ENCODE measurements around the gene DCUN1D5. TPM values are rescaled to one million over a fixed set of nuclear protein-coding genes. Genes with fewer than 3 reads are reported as not detected.

Gene DCUN1D5
- total RNA-seq, 3 donors from 2014 or later = 9.4 to 18.9 (median 14.5) TPM

- intact Hi-C loops (cut with DNase I, micrococcal nuclease) = no loop called here
- H3K9me3 ChIP-seq = no peaks in the 10 kb centered on the region
- TF ChIP-seq CTCF (IDR thresholded peaks at IDR 0.05) = no peak
- no peaks in the 10 kb centered on the region for H3K4me1 ChIP-seq (ENCODE audit: low read depth)
- no peak for ATAC-seq
- no peak overlapping the region for H3K4me3 ChIP-seq
- no peaks in the 10 kb centered on the region for H3K36me3 ChIP-seq (ENCODE audit: low read depth)
- no peak for DNase-seq
Measured at GRCh38 chr11:103053997-103054396, 38.0 kb downstream of the DCUN1D5 start.

- H3K36me3 ChIP-seq (ENCODE audit: low read depth) = no peaks in the 10 kb centered on the region
- no peak overlapping the region for H3K4me3 ChIP-seq
- no peaks in the 10 kb centered on the region for H3K9me3 ChIP-seq
- ATAC-seq = no peak
- no peak for DNase-seq
- no peaks in the 10 kb centered on the region for H3K4me1 ChIP-seq (ENCODE audit: low read depth)
- no peak for TF ChIP-seq CTCF (IDR thresholded peaks at IDR 0.05)
- intact Hi-C loops (cut with DNase I, micrococcal nuclease) = no loop called here
Measured at GRCh38 chr11:103051981-103052380, 40.0 kb downstream of the DCUN1D5 start.

GRCh38 chr11:103051151-103051801 lies 40.7 kb downstream of the DCUN1D5 start:
- intact Hi-C loops (cut with DNase I, micrococcal nuclease) = no loop called here
- Histone ChIP-seq H3K36me3 (ENCODE audit: low read depth) (no peaks in the 10 kb centered on the region), H3K4me3 (no peak overlapping the region), H3K9me3 (no peaks in the 10 kb centered on the region), H3K4me1 (ENCODE audit: low read depth) (no peaks in the 10 kb centered on the region)
- ATAC-seq (no peak), DNase-seq (no peak)
- no peak for TF ChIP-seq CTCF (IDR thresholded peaks at IDR 0.05)

GRCh38 chr11:103050351-103050750 lies 41.6 kb downstream of the DCUN1D5 start:
- Histone ChIP-seq H3K4me1 (ENCODE audit: low read depth) (no peaks in the 10 kb centered on the region), H3K36me3 (ENCODE audit: low read depth) (no peaks in the 10 kb centered on the region), H3K4me3 (no peak overlapping the region), H3K9me3 (no peaks in the 10 kb centered on the region)
- intact Hi-C loops (cut with DNase I, micrococcal nuclease) = no loop called here
- DNase-seq (no peak), ATAC-seq (no peak)
- no peak for TF ChIP-seq CTCF (IDR thresholded peaks at IDR 0.05)

GRCh38 chr11:103047837-103048236 lies 44.1 kb downstream of the DCUN1D5 start:
- intact Hi-C loops (cut with DNase I, micrococcal nuclease) = no loop called here
- DNase-seq = no peak

More at GRCh38 chr11:103047837-103048236, 44.1 kb downstream of the DCUN1D5 start:
- Histone ChIP-seq H3K4me3 (no peak overlapping the region), H3K36me3 (ENCODE audit: low read depth) (no peaks in the 10 kb centered on the region), H3K9me3 (no peaks in the 10 kb centered on the region), H3K4me1 (ENCODE audit: low read depth) (no peaks in the 10 kb centered on the region)
- TF ChIP-seq CTCF (IDR thresholded peaks at IDR 0.05) = no peak
- ATAC-seq = no peak

Data from mucosa of descending colon (tissue), 3 donors.